ENCODE data around the gene SUCLG1. TPM values are rescaled to one million over a fixed set of nuclear protein-coding genes. Genes with fewer than 3 reads are reported as not detected.

SUCLG1 gene
- total RNA-seq, 4 donors from 2014 or later, result 32.5 to 64.1 (median 54.1) TPM

DNA sequence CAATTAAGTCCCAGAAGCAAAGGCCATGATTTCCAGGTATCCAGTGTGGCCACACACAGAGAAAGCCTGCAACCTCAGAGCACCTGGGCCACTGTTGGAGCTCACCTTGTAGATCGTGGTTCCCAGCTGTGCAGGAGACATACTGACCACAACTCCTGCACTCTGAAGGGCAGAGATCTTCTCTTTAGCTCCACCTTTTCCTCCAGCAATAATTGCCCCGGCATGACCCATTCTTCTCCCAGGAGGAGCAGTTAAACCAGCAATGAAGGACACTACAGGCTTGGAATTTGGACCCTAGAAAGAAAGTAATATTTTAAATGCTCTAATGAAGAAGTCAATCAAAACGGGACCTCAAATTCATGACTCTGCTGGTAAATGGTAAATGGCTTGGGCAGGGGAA, 33.8 kb downstream of the SUCLG1 start:
- intact Hi-C loops (cut with DNase I; ENCODE audit: low total_unique reads), result no loop called here
- no peak for DNase-seq
- no peak for TF ChIP-seq POLR2A (IDR thresholded peaks at IDR 0.05)
- TF ChIP-seq, protein P1, sequence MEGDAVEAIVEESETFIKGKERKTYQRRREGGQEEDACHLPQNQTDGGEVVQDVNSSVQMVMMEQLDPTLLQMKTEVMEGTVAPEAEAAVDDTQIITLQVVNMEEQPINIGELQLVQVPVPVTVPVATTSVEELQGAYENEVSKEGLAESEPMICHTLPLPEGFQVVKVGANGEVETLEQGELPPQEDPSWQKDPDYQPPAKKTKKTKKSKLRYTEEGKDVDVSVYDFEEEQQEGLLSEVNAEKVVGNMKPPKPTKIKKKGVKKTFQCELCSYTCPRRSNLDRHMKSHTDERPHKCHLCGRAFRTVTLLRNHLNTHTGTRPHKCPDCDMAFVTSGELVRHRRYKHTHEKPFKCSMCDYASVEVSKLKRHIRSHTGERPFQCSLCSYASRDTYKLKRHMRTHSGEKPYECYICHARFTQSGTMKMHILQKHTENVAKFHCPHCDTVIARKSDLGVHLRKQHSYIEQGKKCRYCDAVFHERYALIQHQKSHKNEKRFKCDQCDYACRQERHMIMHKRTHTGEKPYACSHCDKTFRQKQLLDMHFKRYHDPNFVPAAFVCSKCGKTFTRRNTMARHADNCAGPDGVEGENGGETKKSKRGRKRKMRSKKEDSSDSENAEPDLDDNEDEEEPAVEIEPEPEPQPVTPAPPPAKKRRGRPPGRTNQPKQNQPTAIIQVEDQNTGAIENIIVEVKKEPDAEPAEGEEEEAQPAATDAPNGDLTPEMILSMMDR (IDR thresholded peaks at IDR 0.05), result no peak
- Histone ChIP-seq H3K4me1 (no peaks in the 10 kb centered on the region), H3K4me3 (no peak overlapping the region), H3K9me3 (no peaks in the 10 kb centered on the region), H3K27ac (no peak overlapping the region), H3K36me3 (no peaks in the 10 kb centered on the region), H3K27me3 (no peaks in the 10 kb centered on the region)

DNA sequence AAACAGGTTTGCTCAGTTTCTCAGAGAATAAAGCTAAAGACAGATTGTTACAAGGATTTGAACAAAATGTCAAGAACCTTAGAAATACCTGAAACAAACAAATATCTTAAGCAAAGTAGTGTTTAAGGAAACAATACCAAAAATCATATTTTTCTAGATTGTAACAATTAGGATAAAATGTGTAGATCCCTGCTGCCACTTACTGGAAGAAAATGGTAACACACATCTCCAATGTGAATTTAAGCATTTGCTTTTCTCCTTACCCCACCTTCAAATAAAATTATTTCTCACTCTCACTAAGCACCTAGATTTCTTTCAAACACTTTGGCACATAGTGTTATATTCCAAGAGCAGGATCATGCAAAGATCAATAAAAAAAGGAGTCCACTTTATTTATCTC, 34.9 kb downstream of the SUCLG1 start:
- Histone ChIP-seq H3K9me3 (no peaks in the 10 kb centered on the region), H3K4me1 (no peaks in the 10 kb centered on the region), H3K27ac (no peak overlapping the region), H3K27me3 (no peaks in the 10 kb centered on the region), H3K4me3 (no peak overlapping the region), H3K36me3 (no peaks in the 10 kb centered on the region)
- DNase-seq, result no peak
- TF ChIP-seq POLR2A (IDR thresholded peaks at IDR 0.05), result no peak
- TF ChIP-seq, protein P1 (IDR thresholded peaks at IDR 0.05), result peak in 1 of 4 experiments; percentile 18
- intact Hi-C loops (cut with DNase I; ENCODE audit: low total_unique reads), result no loop called here

DNA sequence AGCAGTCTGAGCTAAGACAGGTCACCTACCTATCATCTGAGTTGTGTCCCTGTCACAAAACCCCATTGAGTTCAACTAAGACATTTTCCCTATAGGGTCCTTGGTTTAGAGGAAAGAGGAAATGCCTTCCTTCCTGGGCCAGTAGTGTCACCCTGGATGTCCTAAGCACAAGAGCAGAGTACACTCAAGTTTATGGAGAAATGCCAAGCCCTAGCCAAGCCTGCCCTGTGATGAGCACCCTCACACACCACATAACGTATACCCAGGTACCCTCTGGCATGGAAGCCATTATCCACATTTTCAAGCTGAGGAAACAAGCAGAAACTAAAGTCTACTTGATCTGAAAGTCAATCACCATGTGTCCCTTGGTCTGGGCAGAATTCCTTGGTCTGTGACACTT, 37.3 kb downstream of the SUCLG1 start:
- Histone ChIP-seq H3K36me3 (no peaks in the 10 kb centered on the region), H3K4me1 (no peaks in the 10 kb centered on the region), H3K9me3 (no peaks in the 10 kb centered on the region), H3K27ac (no peak overlapping the region), H3K4me3 (no peak overlapping the region), H3K27me3 (no peaks in the 10 kb centered on the region)
- intact Hi-C loops (cut with DNase I; ENCODE audit: low total_unique reads), result no loop called here
- no peak for DNase-seq
- TF ChIP-seq, protein P1 (IDR thresholded peaks at IDR 0.05), result no peak
- TF ChIP-seq POLR2A (IDR thresholded peaks at IDR 0.05), result no peak

DNA sequence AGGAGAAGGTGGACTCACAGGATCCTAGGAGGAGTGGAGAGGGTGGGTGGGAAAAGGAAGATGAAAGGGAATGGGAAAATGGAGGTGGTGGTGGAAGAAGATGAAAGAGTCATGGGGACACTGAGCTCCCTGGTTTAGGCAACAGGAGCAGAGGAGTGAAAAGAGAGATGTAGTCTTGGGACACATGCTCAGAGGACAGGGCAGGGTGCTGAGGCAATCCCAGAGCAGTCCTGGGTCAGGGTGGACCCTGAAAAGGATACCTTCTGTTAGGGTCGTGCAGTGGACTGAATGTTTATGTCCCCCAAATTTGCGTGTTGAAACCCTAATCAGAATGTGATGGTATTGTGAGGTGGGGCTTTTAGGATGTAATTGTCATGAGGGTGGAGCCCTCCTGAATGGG, 37.9 kb downstream of the SUCLG1 start:
- H3K4me1 ChIP-seq, result no peaks in the 10 kb centered on the region
- intact Hi-C loops (cut with DNase I; ENCODE audit: low total_unique reads), result no loop called here

DNA sequence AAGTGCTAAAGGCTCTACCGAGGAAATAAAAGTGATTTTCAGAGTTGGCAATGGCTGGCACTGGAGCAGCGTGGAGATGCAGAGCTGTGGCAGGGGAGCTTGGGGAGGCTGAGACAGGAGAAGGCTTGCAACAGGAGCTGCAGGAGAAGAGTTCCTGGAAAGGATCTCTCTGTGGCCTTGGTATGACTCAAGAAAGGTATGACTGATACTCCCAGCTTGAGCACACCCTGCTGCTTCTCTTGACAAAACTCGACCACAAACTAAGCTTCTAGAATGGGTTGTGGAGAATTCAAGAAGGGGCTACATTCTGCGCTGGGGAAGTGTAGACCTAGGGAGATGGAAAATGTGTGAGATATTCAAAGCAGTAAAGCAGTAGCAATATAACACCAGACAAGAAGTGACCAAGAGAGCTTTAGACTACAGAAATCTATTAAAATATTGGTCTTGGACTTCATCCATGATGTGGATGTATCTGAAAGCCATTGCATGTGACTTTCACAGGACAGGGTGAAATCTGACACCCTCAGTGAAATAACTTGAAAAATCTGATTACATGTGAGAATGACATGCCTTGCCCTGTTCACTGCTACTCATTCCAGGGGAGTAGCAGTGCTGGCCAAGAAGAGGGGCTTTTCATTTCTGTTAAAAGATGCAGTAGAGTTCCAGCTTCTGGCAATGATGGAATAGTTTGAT, 41.5 kb downstream of the SUCLG1 start:
- Histone ChIP-seq H3K4me1 (no peaks in the 10 kb centered on the region), H3K9me3 (no peaks in the 10 kb centered on the region), H3K4me3 (no peak overlapping the region), H3K27me3 (no peaks in the 10 kb centered on the region), H3K36me3 (no peaks in the 10 kb centered on the region), H3K27ac (no peak overlapping the region)
- intact Hi-C loops (cut with DNase I; ENCODE audit: low total_unique reads), result no loop called here
- TF ChIP-seq, protein P1 (IDR thresholded peaks at IDR 0.05), result no peak
- TF ChIP-seq POLR2A (IDR thresholded peaks at IDR 0.05), result no peak
- no peak for DNase-seq

More for the DNA sequence above, 37.9 kb downstream of the SUCLG1 start:
- no peak overlapping the region for H3K27ac ChIP-seq
- H3K9me3 ChIP-seq, result no peaks in the 10 kb centered on the region
- no peak for TF ChIP-seq POLR2A (IDR thresholded peaks at IDR 0.05)
- TF ChIP-seq, protein P1 (IDR thresholded peaks at IDR 0.05), result no peak
- no peaks in the 10 kb centered on the region for H3K36me3 ChIP-seq
- no peak for DNase-seq
- H3K4me3 ChIP-seq, result no peak overlapping the region
- H3K27me3 ChIP-seq, result no peaks in the 10 kb centered on the region
